ENCODE results near the gene NFYA.
A peak's percentile ranks its signal among the peaks of the same experiment; 100 is the strongest.

NFYA gene

GRCh38 chr6:41073203-41073967 lies 611 bp downstream of the NFYA start:
- peak; percentile 72 for DNase-seq (ENCODE audit: low spot score)

- DNase-seq (ENCODE audit: low spot score) = no peak
Measured at GRCh38 chr6:41073968-41074691, 1.4 kb downstream of the NFYA start.

DNA sequence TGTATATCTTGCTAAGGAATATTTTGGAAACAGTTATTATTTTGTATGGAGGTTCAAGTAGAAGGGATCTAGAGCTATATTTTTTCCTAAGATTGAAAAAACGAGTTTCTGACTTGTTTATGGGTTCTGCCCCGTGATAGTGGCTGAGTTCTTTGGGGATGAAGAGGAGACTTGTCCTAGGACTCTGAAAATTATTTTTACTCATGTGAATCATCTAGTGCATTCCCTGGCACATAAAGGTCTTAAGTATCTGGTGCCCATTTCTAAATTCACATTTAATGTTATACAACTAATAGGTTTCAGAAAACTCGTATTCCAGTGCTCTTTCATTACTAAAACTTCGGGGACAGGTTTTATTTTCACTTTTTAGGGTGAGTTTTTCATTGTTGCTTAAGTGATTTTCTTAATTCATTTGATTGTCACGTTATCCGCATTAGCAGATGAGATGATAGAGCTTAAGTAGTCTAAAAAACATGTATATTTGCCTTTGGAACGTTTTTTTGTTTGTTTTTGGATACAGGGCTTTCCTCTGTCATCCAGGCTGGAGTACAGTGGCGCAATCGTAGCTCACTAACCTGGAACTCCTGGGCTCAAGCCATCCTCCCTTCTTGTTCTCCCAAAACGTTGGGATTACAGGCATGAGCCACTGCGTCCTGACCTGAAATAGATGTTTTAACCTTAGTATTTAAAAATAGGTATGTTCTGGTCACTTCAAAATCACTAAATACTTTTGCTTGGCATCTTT lies 2.1 kb downstream of the NFYA start:
- DNase-seq (ENCODE audit: low spot score) = no peak

GRCh38 chr6:41075651-41076626 lies 3.2 kb downstream of the NFYA start:
- DNase-seq (ENCODE audit: low spot score) = no peak

DNA sequence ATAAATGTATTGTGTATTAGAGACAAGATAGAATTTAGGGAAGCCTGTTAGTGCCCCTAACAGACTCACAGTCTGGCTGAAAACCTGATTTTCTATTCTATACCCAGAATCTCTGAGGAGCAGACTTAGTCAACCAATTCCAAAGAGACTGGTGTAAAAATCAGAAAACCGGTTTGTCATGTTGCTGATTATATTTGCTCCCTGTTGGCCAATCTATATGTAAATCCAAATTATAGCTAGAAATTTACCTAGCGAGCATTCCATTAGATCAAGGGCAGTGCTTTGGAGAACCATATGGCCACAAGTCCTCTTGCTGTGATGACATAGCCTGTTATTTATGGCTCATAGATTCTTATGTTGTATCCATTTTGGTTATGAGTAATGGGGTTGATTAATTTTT lies 4.8 kb downstream of the NFYA start:
- DNase-seq (ENCODE audit: low spot score) = no peak

DNA sequence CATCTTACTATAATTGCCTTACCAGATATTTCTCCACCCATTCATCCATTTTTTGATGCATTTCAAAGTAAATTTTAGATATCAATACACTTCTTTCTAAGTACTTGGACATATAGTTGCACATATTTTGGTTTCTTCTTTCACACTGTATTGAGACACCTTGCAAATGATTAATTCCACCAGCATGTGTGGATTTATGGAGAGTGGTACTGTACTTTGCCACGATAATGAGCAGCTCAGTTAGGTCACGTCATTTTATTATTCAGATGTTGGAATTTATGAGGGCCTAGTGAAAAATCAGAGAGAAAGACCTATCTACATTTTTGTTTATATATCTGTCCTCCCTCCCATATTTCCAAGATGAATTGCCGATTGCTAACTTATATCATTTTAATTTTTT lies 5.3 kb downstream of the NFYA start:
- no peak for DNase-seq (ENCODE audit: low spot score)

- DNase-seq (ENCODE audit: low spot score) = no peak
Measured at GRCh38 chr6:41079080-41079479, 6.3 kb downstream of the NFYA start.

GRCh38 chr6:41080621-41081020 lies 7.8 kb downstream of the NFYA start:
- DNase-seq (ENCODE audit: low spot score) = no peak

- DNase-seq (ENCODE audit: low spot score) = no peak
Measured at GRCh38 chr6:41083072-41083471, 10.3 kb downstream of the NFYA start.

GRCh38 chr6:41085182-41085581 lies 12.4 kb downstream of the NFYA start:
- DNase-seq (ENCODE audit: low spot score) = no peak

DNA sequence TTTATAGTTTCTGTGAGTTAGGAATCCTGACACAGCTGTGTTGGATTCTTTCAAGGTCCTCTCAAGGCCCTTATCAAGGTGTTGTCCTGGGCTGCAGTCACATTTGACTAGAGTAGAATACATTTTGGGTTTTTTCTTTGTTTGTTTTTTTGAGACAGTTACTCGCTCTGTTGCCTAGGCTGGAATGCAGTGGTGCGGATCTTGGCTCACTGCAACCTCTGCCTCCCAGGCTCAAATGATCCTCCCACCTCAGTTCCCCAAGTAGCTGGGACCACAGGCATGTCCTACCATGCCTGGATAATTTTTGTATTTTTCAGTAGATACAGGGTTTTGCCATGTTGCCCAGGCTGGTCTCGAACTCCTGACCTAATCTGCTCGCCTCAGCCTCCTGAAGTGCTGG lies 15.7 kb downstream of the NFYA start:
- DNase-seq (ENCODE audit: low spot score) = no peak

GRCh38 chr6:41090841-41091761 lies 18.3 kb downstream of the NFYA start:
- no peak for DNase-seq (ENCODE audit: low spot score)

- peak; percentile 41 for DNase-seq (ENCODE audit: low spot score)
Measured at GRCh38 chr6:41092421-41093140, 19.8 kb downstream of the NFYA start.

DNA sequence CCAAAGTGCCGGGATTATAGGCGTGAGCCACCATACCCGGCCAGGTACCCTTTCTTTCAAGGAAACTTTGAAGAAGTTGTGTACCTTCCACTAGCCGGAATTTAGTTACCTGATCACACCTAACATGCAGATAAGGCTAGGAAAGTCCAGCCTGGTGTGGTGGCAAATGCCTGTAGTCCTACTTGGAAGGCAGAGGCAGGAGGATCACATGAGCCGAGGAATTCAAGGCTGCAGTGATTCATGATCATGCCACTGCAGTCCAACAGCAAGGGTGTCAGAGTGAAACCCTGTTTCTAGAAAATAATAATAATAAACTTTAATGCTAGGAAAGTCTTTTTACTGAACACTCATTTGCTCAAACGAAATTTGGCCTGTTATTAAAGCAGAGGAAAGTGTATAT lies 21.0 kb downstream of the NFYA start:
- no peak for DNase-seq (ENCODE audit: low spot score)

- DNase-seq (ENCODE audit: low spot score) = no peak
Measured at GRCh38 chr6:41097467-41098090, 24.8 kb downstream of the NFYA start.

DNA sequence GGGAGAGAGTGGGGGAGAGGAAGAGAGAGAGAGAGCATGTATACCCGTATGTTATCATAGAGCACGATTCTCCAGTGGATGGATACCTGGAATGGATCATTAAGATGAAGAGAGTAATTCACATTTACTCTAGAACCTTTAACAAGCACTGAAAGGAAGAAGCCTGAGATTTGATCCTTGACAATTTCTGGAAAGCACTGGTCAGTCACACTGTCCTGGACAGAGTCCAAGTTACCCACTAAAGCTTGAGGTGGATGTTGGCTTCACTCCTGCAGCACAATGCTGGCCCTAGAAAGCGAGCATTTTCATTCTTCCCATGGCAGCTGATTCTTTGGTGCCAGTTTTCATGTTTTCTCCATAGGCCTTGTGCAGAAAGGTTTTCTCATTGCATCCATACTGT lies 25.6 kb downstream of the NFYA start:
- no peak for DNase-seq (ENCODE audit: low spot score)

- DNase-seq (ENCODE audit: low spot score) = no peak
Measured at GRCh38 chr6:41100871-41101287, 28.1 kb downstream of the NFYA start.

- DNase-seq (ENCODE audit: low spot score) = no peak
Measured at GRCh38 chr6:41103847-41104246, 31.1 kb downstream of the NFYA start.

GRCh38 chr6:41111017-41111416 lies 38.2 kb downstream of the NFYA start:
- DNase-seq (ENCODE audit: low spot score) = no peak
